SK-N-SH treated with all-trans-retinoic acid at 6 μM for 48 hours (cell line): Measurements from ENCODE around the gene ASB2.

ENCODE experiments used
- ATAC-seq: fragments of 200-7000 bp; cut with Tn5 transposase; 3 replicates; pipeline ENCODE4 v1.9.1; 2020; ENCODE audit warnings: mild to moderate bottlenecking, moderate library complexity
- ARNTL ChIP-seq: fragments of 450-650 bp; formaldehyde crosslinking; IDR thresholded peaks from 2 replicates; pipeline ENCODE4 v1.5.0; 2020; ENCODE audit warnings: low read depth, mild to moderate bottlenecking, moderate library complexity, borderline replicate concordance
- CREB5 ChIP-seq: fragments of 250-450 bp; sonication (Bioruptor Pico); IDR thresholded peaks from 2 replicates; pipeline ENCODE4 v1.5.1; 2020; ENCODE audit warnings: low read depth, mild to moderate bottlenecking, moderate library complexity
- CSDC2 ChIP-seq: fragments of 250-450 bp; sonication (Bioruptor Pico); IDR thresholded peaks from 2 replicates; pipeline ENCODE4 v1.5.0; 2020; ENCODE audit warnings: mild to moderate bottlenecking, moderate library complexity
- CSRNP3 ChIP-seq: fragments of 250-450 bp; sonication (Bioruptor Pico); IDR thresholded peaks from 2 replicates; pipeline ENCODE4 v1.5.1; 2021; ENCODE audit warnings: mild to moderate bottlenecking, moderate library complexity
- GLIS3 ChIP-seq: fragments of 250-450 bp; sonication (Bioruptor Pico); IDR thresholded peaks from 2 replicates; pipeline ENCODE4 v1.5.0; 2020; ENCODE audit warnings: mild to moderate bottlenecking, moderate library complexity
- ISL1 ChIP-seq: fragments of 250-450 bp; sonication (Bioruptor Pico); IDR thresholded peaks from 2 replicates; pipeline ENCODE4 v2.1.2; 2022; ENCODE audit warnings: mild to moderate bottlenecking, moderate library complexity
- OSR1 ChIP-seq: fragments of 250-450 bp; sonication (Bioruptor Pico); IDR thresholded peaks from 2 replicates; pipeline ENCODE4 v1.8.0; 2022; ENCODE audit warnings: moderate library complexity, mild to moderate bottlenecking, inconsistent platforms
- POU6F1 ChIP-seq: fragments of 250-450 bp; sonication (Bioruptor Pico); IDR thresholded peaks from 2 replicates; pipeline ENCODE4 v1.8.0; 2021; ENCODE audit warnings: low read depth, mild to moderate bottlenecking, moderate library complexity, borderline replicate concordance
- SNAI2 ChIP-seq: fragments of 250-450 bp; sonication (Bioruptor Pico); IDR thresholded peaks from 2 replicates; pipeline ENCODE4 v1.5.0; 2020; ENCODE audit warnings: mild to moderate bottlenecking, moderate library complexity
- TCF4 ChIP-seq: fragments of 250-450 bp; sonication (Bioruptor Pico); IDR thresholded peaks from 2 replicates; pipeline ENCODE4 v1.8.0; 2021; ENCODE audit warnings: mild to moderate bottlenecking, moderate library complexity, borderline replicate concordance
- TOX ChIP-seq: fragments of 250-450 bp; sonication (Bioruptor Pico); IDR thresholded peaks from 2 replicates; pipeline ENCODE4 v1.8.0; 2021; ENCODE audit warnings: mild to moderate bottlenecking, moderate library complexity, borderline replicate concordance
- TSHZ2 ChIP-seq: fragments of 250-450 bp; sonication (Bioruptor Pico); IDR thresholded peaks from 2 replicates; pipeline ENCODE4 v1.5.0; 2020; ENCODE audit warnings: mild to moderate bottlenecking, moderate library complexity
- ZFP30 ChIP-seq: fragments of 450-650 bp; formaldehyde crosslinking; IDR thresholded peaks from 2 replicates; pipeline ENCODE4 v1.5.0; 2022; ENCODE audit warnings: mild to moderate bottlenecking, moderate library complexity
- ZNF565 ChIP-seq: fragments of 450-650 bp; formaldehyde crosslinking; conservative IDR thresholded peaks from 2 replicates; pipeline ENCODE4 v1.5.0; 2020; ENCODE audit warnings: low read depth, mild to moderate bottlenecking, moderate library complexity
- ZNF70 ChIP-seq: fragments of 450-650 bp; formaldehyde crosslinking; IDR thresholded peaks from 2 replicates; pipeline ENCODE4 v1.5.0; 2020; ENCODE audit warnings: mild to moderate bottlenecking, moderate library complexity

ASB2 gene

GRCh38 chr14:93991212-93991611 lies 14.8 kb upstream of the ASB2 start:
- TF ChIP-seq TSHZ2 (CRISPR knock-in tag) (no peak), TCF4 (CRISPR knock-in tag) (no peak), POU6F1 (CRISPR knock-in tag) (no peak), ISL1 (CRISPR knock-in tag) (no peak), ZFP30 (CRISPR knock-in tag) (no peak)
- TF ChIP-seq, all 23 proteins: peak for 0
- no peak for ATAC-seq

GRCh38 chr14:93989939-93990338 lies 13.6 kb upstream of the ASB2 start:
- TF ChIP-seq OSR1: no peak
- TF ChIP-seq TCF4 (CRISPR knock-in tag): no peak
- TF ChIP-seq TSHZ2 (CRISPR knock-in tag): no peak
- TF ChIP-seq POU6F1 (CRISPR knock-in tag): no peak
- TF ChIP-seq ARNTL: no peak
- TF ChIP-seq ISL1 (CRISPR knock-in tag): no peak
- no peak for TF ChIP-seq ZNF70 (CRISPR knock-in tag)
- no peak for TF ChIP-seq TOX (CRISPR knock-in tag)
- TF ChIP-seq CREB5 (CRISPR knock-in tag): no peak
- TF ChIP-seq CSRNP3 (CRISPR knock-in tag): no peak
- no peak for TF ChIP-seq CSDC2 (CRISPR knock-in tag)
- TF ChIP-seq ZNF565 (CRISPR knock-in tag): no peak
- TF ChIP-seq SNAI2 (CRISPR knock-in tag): no peak
- TF ChIP-seq GLIS3 (CRISPR knock-in tag): no peak
- no peak for ATAC-seq

GRCh38 chr14:93987815-93988476 lies 11.6 kb upstream of the ASB2 start:
- TF ChIP-seq TOX (CRISPR knock-in tag) (no peak), CSDC2 (CRISPR knock-in tag) (no peak)

More at GRCh38 chr14:93987815-93988476, 11.6 kb upstream of the ASB2 start:
- ATAC-seq: no peak
